Measurements from ENCODE around the gene ANKRD42. TPM values are rescaled to one million over a fixed set of nuclear protein-coding genes. Genes with fewer than 3 reads are reported as not detected.

ANKRD42 gene
- total and polyA plus RNA-seq, 2 experiments from 2014 or later, result 5.3 to 5.7 TPM

GRCh38 chr11:83275888-83276641, 82.6 kb downstream of the ANKRD42 start:
- Histone ChIP-seq H3K27ac (ENCODE audit: low read depth) (no peak overlapping the region), H3K4me1 (ENCODE audit: insufficient read depth) (no peaks in the 10 kb centered on the region), H3K36me3 (ENCODE audit: insufficient read depth) (peaks cover 38% of the 10 kb centered on the region), H3K79me2 (replicated peaks; ENCODE audit: insufficient read depth) (peaks cover 14% of the 10 kb centered on the region), H3K9me2 (ENCODE audit: insufficient read depth) (no peaks in the 10 kb centered on the region), H3K4me3 (no peak overlapping the region), H3K4me2 (no peak overlapping the region), H4K20me1 (replicated peaks; ENCODE audit: insufficient read depth) (no peaks in the 10 kb centered on the region; the same call in 1 of the 2 replicates), H2AFZ (no peak overlapping the region), H3K27me3 (ENCODE audit: insufficient read depth) (no peaks in the 10 kb centered on the region), H3F3A (replicated peaks; ENCODE audit: low read depth) (no peaks in the 10 kb centered on the region)
- H3K27me3 Mint-ChIP-seq (ENCODE audit: insufficient read depth, low read depth, poor library complexity), result no peaks in the 10 kb centered on the region
- DNase-seq (ENCODE audit: low spot score) (no peak), ATAC-seq (no peak)
- no peak overlapping the region for H3K4me3 Mint-ChIP-seq
- H3K9me3 Mint-ChIP-seq, result peaks cover 8% of the 10 kb centered on the region; the same call in 1 of the 3 replicates
- peaks cover 3% of the 10 kb centered on the region; the same call in 1 of the 3 replicates for H3K4me1 Mint-ChIP-seq
- no peak overlapping the region for H3K27ac Mint-ChIP-seq
- TF ChIP-seq, protein P1, sequence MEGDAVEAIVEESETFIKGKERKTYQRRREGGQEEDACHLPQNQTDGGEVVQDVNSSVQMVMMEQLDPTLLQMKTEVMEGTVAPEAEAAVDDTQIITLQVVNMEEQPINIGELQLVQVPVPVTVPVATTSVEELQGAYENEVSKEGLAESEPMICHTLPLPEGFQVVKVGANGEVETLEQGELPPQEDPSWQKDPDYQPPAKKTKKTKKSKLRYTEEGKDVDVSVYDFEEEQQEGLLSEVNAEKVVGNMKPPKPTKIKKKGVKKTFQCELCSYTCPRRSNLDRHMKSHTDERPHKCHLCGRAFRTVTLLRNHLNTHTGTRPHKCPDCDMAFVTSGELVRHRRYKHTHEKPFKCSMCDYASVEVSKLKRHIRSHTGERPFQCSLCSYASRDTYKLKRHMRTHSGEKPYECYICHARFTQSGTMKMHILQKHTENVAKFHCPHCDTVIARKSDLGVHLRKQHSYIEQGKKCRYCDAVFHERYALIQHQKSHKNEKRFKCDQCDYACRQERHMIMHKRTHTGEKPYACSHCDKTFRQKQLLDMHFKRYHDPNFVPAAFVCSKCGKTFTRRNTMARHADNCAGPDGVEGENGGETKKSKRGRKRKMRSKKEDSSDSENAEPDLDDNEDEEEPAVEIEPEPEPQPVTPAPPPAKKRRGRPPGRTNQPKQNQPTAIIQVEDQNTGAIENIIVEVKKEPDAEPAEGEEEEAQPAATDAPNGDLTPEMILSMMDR (conservative IDR thresholded peaks at IDR 0.05; ENCODE audit: low read depth in 2 of 2), result no peak
- no peak for TF ChIP-seq NANOG (IDR thresholded peaks at IDR 0.05; ENCODE audit: borderline replicate concordance)
- TF ChIP-seq EZH2 (IDR thresholded peaks at IDR 0.05; ENCODE audit: low read depth, unreplicated experiment), result no peak
- TF ChIP-seq JUNB (IDR thresholded peaks at IDR 0.05; ENCODE audit: unreplicated experiment), result no peak
- TF ChIP-seq EZH2phosphoT487 (IDR thresholded peaks at IDR 0.05; ENCODE audit: unreplicated experiment), result no peak
- no peak for TF ChIP-seq POLR2AphosphoS5 (IDR thresholded peaks at IDR 0.05; ENCODE audit: low read depth)
- TF ChIP-seq, protein P2, sequence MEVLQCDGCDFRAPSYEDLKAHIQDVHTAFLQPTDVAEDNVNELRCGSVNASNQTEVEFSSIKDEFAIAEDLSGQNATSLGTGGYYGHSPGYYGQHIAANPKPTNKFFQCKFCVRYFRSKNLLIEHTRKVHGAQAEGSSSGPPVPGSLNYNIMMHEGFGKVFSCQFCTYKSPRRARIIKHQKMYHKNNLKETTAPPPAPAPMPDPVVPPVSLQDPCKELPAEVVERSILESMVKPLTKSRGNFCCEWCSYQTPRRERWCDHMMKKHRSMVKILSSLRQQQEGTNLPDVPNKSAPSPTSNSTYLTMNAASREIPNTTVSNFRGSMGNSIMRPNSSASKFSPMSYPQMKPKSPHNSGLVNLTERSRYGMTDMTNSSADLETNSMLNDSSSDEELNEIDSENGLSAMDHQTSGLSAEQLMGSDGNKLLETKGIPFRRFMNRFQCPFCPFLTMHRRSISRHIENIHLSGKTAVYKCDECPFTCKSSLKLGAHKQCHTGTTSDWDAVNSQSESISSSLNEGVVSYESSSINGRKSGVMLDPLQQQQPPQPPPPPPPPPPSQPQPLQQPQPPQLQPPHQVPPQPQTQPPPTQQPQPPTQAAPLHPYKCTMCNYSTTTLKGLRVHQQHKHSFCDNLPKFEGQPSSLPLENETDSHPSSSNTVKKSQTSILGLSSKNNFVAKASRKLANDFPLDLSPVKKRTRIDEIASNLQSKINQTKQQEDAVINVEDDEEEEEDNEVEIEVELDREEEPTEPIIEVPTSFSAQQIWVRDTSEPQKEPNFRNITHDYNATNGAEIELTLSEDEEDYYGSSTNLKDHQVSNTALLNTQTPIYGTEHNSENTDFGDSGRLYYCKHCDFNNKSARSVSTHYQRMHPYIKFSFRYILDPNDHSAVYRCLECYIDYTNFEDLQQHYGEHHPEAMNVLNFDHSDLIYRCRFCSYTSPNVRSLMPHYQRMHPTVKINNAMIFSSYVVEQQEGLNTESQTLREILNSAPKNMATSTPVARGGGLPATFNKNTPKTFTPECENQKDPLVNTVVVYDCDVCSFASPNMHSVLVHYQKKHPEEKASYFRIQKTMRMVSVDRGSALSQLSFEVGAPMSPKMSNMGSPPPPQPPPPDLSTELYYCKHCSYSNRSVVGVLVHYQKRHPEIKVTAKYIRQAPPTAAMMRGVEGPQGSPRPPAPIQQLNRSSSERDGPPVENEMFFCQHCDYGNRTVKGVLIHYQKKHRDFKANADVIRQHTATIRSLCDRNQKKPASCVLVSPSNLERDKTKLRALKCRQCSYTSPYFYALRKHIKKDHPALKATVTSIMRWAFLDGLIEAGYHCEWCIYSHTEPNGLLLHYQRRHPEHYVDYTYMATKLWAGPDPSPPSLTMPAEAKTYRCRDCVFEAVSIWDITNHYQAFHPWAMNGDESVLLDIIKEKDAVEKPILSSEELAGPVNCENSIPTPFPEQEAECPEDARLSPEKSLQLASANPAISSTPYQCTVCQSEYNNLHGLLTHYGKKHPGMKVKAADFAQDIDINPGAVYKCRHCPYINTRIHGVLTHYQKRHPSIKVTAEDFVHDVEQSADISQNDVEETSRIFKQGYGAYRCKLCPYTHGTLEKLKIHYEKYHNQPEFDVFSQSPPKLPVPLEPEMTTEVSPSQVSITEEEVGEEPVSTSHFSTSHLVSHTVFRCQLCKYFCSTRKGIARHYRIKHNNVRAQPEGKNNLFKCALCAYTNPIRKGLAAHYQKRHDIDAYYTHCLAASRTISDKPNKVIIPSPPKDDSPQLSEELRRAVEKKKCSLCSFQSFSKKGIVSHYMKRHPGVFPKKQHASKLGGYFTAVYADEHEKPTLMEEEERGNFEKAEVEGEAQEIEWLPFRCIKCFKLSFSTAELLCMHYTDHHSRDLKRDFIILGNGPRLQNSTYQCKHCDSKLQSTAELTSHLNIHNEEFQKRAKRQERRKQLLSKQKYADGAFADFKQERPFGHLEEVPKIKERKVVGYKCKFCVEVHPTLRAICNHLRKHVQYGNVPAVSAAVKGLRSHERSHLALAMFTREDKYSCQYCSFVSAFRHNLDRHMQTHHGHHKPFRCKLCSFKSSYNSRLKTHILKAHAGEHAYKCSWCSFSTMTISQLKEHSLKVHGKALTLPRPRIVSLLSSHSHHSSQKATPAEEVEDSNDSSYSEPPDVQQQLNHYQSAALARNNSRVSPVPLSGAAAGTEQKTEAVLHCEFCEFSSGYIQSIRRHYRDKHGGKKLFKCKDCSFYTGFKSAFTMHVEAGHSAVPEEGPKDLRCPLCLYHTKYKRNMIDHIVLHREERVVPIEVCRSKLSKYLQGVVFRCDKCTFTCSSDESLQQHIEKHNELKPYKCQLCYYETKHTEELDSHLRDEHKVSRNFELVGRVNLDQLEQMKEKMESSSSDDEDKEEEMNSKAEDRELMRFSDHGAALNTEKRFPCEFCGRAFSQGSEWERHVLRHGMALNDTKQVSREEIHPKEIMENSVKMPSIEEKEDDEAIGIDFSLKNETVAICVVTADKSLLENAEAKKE (CRISPR knock-in tag; IDR thresholded peaks at IDR 0.05), result no peak
- TF ChIP-seq REST (IDR thresholded peaks at IDR 0.05; ENCODE audit: unreplicated experiment), result no peak
- TF ChIP-seq ZNF114 (CRISPR knock-in tag; IDR thresholded peaks at IDR 0.05), result no peak
- no peak for TF ChIP-seq ZNF331 (CRISPR knock-in tag; IDR thresholded peaks at IDR 0.05; ENCODE audit: low read depth)
- TF ChIP-seq STAT1 (IDR thresholded peaks at IDR 0.05; ENCODE audit: unreplicated experiment), result no peak
- TF ChIP-seq ETS1 (IDR thresholded peaks at IDR 0.05), result no peak
- H3K36me3 Mint-ChIP-seq (ENCODE audit: low read depth), result peaks cover 64% of the 10 kb centered on the region

All from GM23338 (cell line).